ENCODE data around the gene PLCB3. TPM values are rescaled to one million over a fixed set of nuclear protein-coding genes. Genes with fewer than 3 reads are reported as not detected.

PLCB3 gene
- total and polyA plus RNA-seq, 2 donors (not counting 3 experiments of a cell fraction or from before 2014, with no cell fraction given), result 32.3 to 61.1 TPM

- H3K4me3 ChIP-seq (replicated peaks in 1 of 3; ENCODE audit: insufficient read depth in 1 of 3, low read depth in 1 of 3, low read length in 3 of 3), result peak within 1 kb of the TSS; percentile 67 to 93 (median 67)
- peak; percentile 1 for TF ChIP-seq POLR2A (IDR thresholded peaks at IDR 0.05; ENCODE audit: low read depth, low read length)
- no peak for TF ChIP-seq FOS (IDR thresholded peaks at IDR 0.05; ENCODE audit: borderline replicate concordance, insufficient read depth, low read length)
- peak; percentile 26 for TF ChIP-seq POLR2AphosphoS5 (IDR thresholded peaks at IDR 0.05; ENCODE audit: insufficient read depth, low read depth, low read length)
- no peak for TF ChIP-seq MYC (IDR thresholded peaks at IDR 0.05; ENCODE audit: low read depth, low read length)
- TF ChIP-seq CTCF (IDR thresholded peaks at IDR 0.05; ENCODE audit: extremely low read depth in 1 of 2, insufficient read depth in 1 of 2, low read depth in 1 of 2, low read length in 2 of 2), result no peak
- TF ChIP-seq MAX (IDR thresholded peaks at IDR 0.05; ENCODE audit: insufficient read depth, insufficient read length), result peak; percentile 27
- no peak for TF ChIP-seq EZH2 (IDR thresholded peaks at IDR 0.05; ENCODE audit: borderline replicate concordance, low read depth, low read length, severe bottlenecking)
- TF ChIP-seq JUN (IDR thresholded peaks at IDR 0.05; ENCODE audit: borderline replicate concordance, insufficient read depth, insufficient read length, low read depth), result no peak
- H3K79me2 ChIP-seq (ENCODE audit: control insufficient read depth, insufficient read depth, low read length), result peaks cover 32% of the 10 kb centered on the region
- peak within 1 kb of the TSS; percentile 55 for H3K4me2 ChIP-seq (ENCODE audit: insufficient read depth, low read length)
- no peaks in the 10 kb centered on the region for H3K9me3 ChIP-seq (replicated peaks; ENCODE audit: control insufficient read depth, insufficient read depth, low read length)
- BruUV-seq (replicated peaks), result TSS peak; percentile 50
- peak within 1 kb of the TSS; percentile 73 for H3K9ac ChIP-seq (replicated peaks; ENCODE audit: extremely low read depth, insufficient read depth, low read length)
- peaks cover 15% of the 10 kb centered on the region for H3K4me1 ChIP-seq (ENCODE audit: control insufficient read depth, extremely low read depth, insufficient read depth, low read length)
- no peaks in the 10 kb centered on the region for H3K9me1 ChIP-seq (replicated peaks; ENCODE audit: control insufficient read depth, extremely low read depth, insufficient read depth, low read length)
- DNase-seq (ENCODE audit: low read depth, low spot score) (peak; percentile 97), FAIRE-seq (no peak)
- dilution Hi-C loops (cut with MboI; ENCODE audit: extremely low pct_ligation_motif_present, low sequenced_read_pairs), result no loop called here
- no peaks in the 10 kb centered on the region for H3K27me3 ChIP-seq (ENCODE audit: control insufficient read depth in 2 of 2, insufficient read depth in 2 of 2, low read length in 2 of 2)
- intact Hi-C loops (cut with micrococcal nuclease), result loop anchor here (1.0 to 5.0 kb wide), 6 partner anchors 10 to 240 kb away; partner anchors contain the start of genes DNAJC4, ESRRA, NUDT22 and RPS6KA4
- peak within 1 kb of the TSS; percentile 42 for H2AFZ ChIP-seq (ENCODE audit: low read depth, low read length)
- ChIA-PET CTCF (interaction anchor here (0.8 to 4.1 kb wide), 5 partner anchors 36 to 116 kb away, joined by 3 to 27 read pairs (median 5); partner anchors contain the start of gene STIP1), POLR2A (interaction anchor here (0.7 to 1.0 kb wide), 4 partner anchors 15 to 31 kb away, joined by 3 to 10 read pairs (median 3); partner anchors contain the start of genes NUDT22 and TRPT1)
- H3K27ac ChIP-seq (ENCODE audit: insufficient read depth, low read depth, low read length), result peak within 1 kb of the TSS; percentile 88
- H4K20me1 ChIP-seq (replicated peaks; ENCODE audit: control insufficient read depth, extremely low read depth, insufficient read depth, low read length), result no peaks in the 10 kb centered on the region
- H3K36me3 ChIP-seq (ENCODE audit: control insufficient read depth in 2 of 2, extremely low read depth in 1 of 2, insufficient read depth in 2 of 2, low read length in 2 of 2), result peaks cover 6 to 20% of the 10 kb centered on the region in 2 experiments
Observed at GRCh38 chr11:64240435-64241240, 10.7 kb upstream of the PLCB3 start, which contains the start of gene FKBP2. TSS of gene FKBP2 (plus strand) at chr11:64241095. CDS start at chr11:64242388, 1,293 bp downstream.

Data from endothelial cell of umbilical vein (primary cell).